ENCODE results near the gene ESYT3. TPM values are rescaled to one million over a fixed set of nuclear protein-coding genes. Genes with fewer than 3 reads are reported as not detected.

ESYT3 gene
- total and polyA plus RNA-seq, 3 donors from 2014 or later = 1.2 to 5.4 (median 5.2) TPM

DNA sequence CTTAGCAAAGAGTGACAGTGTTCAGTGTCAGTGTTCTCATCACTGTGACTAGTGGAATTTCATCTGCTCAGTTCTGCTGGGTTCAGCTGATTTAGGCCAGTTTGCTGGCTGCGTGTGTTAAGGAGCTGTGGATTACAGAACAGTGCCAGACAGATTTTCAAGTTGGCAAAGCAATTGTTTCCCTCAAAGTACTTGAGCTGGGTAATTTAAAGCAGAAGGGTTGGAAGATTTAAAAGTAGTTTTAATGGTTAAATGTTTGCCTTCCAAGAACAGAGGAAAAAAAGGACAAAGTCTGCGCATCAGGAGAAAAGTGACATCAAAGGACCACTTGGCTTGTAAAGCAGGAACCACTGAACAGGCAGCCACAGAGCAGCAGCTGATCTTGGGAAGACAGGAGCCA, 8.7 kb downstream of the ESYT3 start:
- no peak overlapping the region for H3K4me3 ChIP-seq
- 72 to 80% methylated on average over 2 of the region's 2 CpGs for WGBS, 2 donors
- H3K27me3 ChIP-seq = no peaks in the 10 kb centered on the region
- H3K4me1 ChIP-seq = no peaks in the 10 kb centered on the region
- no peak overlapping the region for H3K27ac ChIP-seq
- no peaks in the 10 kb centered on the region for H3K9me3 ChIP-seq
- no peaks in the 10 kb centered on the region for H3K36me3 ChIP-seq (ENCODE audit: low read depth, missing control alignments)
- TF ChIP-seq POLR2A (IDR thresholded peaks at IDR 0.05) = no peak
- TF ChIP-seq, protein P1, sequence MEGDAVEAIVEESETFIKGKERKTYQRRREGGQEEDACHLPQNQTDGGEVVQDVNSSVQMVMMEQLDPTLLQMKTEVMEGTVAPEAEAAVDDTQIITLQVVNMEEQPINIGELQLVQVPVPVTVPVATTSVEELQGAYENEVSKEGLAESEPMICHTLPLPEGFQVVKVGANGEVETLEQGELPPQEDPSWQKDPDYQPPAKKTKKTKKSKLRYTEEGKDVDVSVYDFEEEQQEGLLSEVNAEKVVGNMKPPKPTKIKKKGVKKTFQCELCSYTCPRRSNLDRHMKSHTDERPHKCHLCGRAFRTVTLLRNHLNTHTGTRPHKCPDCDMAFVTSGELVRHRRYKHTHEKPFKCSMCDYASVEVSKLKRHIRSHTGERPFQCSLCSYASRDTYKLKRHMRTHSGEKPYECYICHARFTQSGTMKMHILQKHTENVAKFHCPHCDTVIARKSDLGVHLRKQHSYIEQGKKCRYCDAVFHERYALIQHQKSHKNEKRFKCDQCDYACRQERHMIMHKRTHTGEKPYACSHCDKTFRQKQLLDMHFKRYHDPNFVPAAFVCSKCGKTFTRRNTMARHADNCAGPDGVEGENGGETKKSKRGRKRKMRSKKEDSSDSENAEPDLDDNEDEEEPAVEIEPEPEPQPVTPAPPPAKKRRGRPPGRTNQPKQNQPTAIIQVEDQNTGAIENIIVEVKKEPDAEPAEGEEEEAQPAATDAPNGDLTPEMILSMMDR (IDR thresholded peaks at IDR 0.05) = no peak
- intact Hi-C loops (cut with DNase I; ENCODE audit: low total_unique reads) = no loop called here
- no peak for DNase-seq

DNA sequence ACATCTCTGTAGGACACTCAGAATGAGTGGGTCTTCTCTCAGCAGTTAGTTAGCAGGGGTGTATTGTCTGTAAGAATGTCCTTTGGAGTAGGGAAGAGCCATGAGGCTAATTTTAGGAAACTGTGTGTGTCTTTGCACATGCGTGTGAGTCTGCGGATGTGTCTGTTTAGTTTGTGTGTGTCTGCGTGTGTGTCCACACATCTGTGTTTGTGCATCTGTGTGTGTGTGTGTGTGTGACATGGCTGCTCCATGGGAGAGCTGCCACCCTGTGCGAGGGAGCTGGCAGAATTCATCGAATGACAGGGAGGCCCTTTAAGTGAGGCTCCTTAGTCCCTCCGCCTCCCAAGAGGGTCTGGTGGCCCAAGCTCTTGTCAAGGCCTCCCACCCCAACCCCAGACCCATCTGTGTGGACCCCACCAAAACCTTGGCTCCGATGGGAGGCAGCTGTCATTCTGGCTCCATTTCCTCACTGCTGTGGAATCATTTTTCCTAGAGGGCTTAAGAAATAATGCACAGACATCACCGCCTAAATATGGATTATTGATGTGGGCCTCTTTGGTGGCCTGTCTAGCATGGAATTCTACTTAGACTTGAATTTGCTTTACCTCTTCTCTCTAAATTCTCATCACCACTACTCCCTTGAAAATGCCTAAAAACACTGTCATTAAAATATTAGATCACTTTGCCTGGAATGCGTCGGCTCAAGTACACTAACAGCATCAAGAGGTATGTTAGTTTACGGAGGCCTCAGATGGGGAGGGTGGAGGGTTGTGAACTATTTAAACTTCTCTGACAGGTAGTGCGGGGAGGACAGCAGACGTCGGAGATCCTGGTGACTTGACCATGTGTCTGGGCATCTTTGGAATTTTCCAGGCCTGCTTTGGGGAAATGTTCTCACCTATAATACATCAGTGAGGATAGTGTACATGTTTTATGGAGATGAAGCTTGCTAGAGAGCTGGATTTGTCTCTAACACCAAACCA, 9.4 kb downstream of the ESYT3 start:
- no peak overlapping the region for H3K27ac ChIP-seq
- H3K4me1 ChIP-seq = no peaks in the 10 kb centered on the region
- TF ChIP-seq, protein P1 (IDR thresholded peaks at IDR 0.05) = no peak
- TF ChIP-seq POLR2A (IDR thresholded peaks at IDR 0.05) = no peak
- 89 to 90% methylated on average over 14 of the region's 14 CpGs for WGBS, 2 donors
- H3K27me3 ChIP-seq = no peaks in the 10 kb centered on the region
- no peak for DNase-seq
- H3K9me3 ChIP-seq = no peaks in the 10 kb centered on the region
- H3K36me3 ChIP-seq (ENCODE audit: low read depth, missing control alignments) = no peaks in the 10 kb centered on the region
- intact Hi-C loops (cut with DNase I; ENCODE audit: low total_unique reads) = no loop called here
- no peak overlapping the region for H3K4me3 ChIP-seq

DNA sequence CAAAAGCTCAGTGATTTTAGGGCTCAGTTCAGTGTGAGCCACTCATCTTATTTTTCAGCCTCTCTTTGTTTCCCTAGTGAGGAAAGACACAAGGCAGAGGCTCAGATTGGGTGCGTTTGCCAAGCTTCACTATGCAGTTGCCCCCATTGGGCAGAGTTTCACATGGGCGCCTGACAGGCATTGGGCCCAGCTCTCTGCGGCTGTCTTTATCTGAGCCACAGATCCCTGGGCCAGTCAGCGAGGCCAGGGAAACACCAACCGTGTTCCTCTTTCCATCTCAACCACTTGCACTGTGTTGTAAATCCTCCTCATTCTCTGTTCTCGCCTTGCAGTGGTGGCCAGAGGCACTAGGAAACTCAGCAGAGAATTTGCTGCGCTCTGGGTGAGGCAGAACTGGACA, 10.8 kb downstream of the ESYT3 start:
- intact Hi-C loops (cut with DNase I; ENCODE audit: low total_unique reads) = no loop called here
- H3K27ac ChIP-seq = no peak overlapping the region
- no peak overlapping the region for H3K4me3 ChIP-seq
- DNase-seq = no peak
- TF ChIP-seq, protein P1 (IDR thresholded peaks at IDR 0.05) = no peak
- TF ChIP-seq POLR2A (IDR thresholded peaks at IDR 0.05) = no peak
- no peaks in the 10 kb centered on the region for H3K27me3 ChIP-seq
- no peaks in the 10 kb centered on the region for H3K36me3 ChIP-seq (ENCODE audit: low read depth, missing control alignments)
- no peaks in the 10 kb centered on the region for H3K9me3 ChIP-seq
- WGBS, 2 donors = 91 to 92% methylated on average over 7 of the region's 7 CpGs
- H3K4me1 ChIP-seq = no peaks in the 10 kb centered on the region

DNA sequence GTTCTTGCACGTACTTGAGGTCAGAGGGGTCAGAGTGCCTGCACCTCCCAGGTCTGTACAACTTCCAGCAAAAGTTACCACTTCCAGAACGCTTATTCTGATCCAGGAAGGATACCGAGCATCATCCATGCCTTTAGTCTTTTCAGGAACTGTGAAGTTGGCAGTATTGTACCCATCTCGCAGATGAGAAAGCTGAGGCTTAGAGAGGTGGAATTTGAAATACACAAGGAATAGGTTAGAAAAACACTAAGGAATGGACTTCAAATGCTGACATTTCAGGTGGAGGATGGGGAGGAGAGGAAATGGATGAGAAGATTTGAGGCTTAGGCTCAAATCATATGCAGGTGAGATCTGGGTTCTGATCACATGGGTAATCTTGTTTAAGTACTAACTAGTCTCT, 11.2 kb downstream of the ESYT3 start:
- TF ChIP-seq, protein P1 (IDR thresholded peaks at IDR 0.05) = no peak
- TF ChIP-seq POLR2A (IDR thresholded peaks at IDR 0.05) = no peak
- intact Hi-C loops (cut with DNase I; ENCODE audit: low total_unique reads) = no loop called here
- Histone ChIP-seq H3K9me3 (no peaks in the 10 kb centered on the region), H3K4me3 (no peak overlapping the region), H3K27me3 (no peaks in the 10 kb centered on the region), H3K27ac (no peak overlapping the region), H3K4me1 (no peaks in the 10 kb centered on the region), H3K36me3 (ENCODE audit: low read depth, missing control alignments) (no peaks in the 10 kb centered on the region)
- DNase-seq = no peak
- WGBS, 2 donors = 79 to 89% methylated on average over 4 of the region's 4 CpGs
